NT2/D1 (cell line): ENCODE data around the gene RREB1.

Source experiments
- SUZ12 ChIP-seq: IDR thresholded peaks from 2 replicates; pipeline ENCODE4 v1.6.1; 2011; ENCODE audit not compliant: insufficient read length, insufficient read depth; ENCODE audit errors: extremely low read depth
- ZNF274 ChIP-seq: IDR thresholded peaks from 2 replicates; pipeline ENCODE4 v1.6.1; 2011; ENCODE audit warnings: mild to moderate bottlenecking, low read depth, low read length

DNA sequence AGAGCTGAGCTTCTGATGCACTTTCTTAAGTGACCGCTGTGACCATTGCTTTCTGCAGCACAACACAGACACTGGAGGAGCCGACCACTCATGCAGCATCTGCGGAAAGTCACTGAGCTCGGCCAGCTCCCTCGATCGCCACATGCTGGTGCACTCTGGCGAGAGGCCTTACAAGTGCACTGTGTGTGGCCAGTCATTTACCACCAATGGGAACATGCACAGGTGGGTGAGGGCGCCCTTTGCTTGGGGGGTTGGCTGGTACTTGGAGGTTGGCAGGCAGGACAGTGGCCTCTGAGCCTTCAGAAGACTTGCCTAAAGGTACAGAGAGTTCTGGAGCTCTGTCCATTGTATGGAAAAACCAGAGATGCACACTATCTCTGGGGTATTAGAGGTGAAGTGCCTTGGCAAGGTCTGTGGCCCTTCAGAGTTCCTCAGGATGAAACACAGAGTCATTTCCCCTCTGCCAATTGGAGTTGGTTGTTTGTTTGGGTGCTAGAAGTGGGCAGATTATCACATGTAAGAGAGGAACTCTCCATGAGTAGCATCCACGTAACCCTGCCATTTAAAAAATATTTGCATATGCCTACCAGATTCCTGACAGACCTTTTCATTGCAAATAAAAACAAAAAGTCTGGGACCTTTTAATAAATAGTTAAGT, 81.5 kb downstream of the RREB1 start:
- no peak for TF ChIP-seq ZNF274
- TF ChIP-seq SUZ12: no peak
